ENCODE results near the gene ZDHHC12. TPM values are rescaled to one million over a fixed set of nuclear protein-coding genes. Genes with fewer than 3 reads are reported as not detected.

ZDHHC12 gene
- total RNA-seq, 1 experiment from 2014 or later: 57.6 TPM

DNA sequence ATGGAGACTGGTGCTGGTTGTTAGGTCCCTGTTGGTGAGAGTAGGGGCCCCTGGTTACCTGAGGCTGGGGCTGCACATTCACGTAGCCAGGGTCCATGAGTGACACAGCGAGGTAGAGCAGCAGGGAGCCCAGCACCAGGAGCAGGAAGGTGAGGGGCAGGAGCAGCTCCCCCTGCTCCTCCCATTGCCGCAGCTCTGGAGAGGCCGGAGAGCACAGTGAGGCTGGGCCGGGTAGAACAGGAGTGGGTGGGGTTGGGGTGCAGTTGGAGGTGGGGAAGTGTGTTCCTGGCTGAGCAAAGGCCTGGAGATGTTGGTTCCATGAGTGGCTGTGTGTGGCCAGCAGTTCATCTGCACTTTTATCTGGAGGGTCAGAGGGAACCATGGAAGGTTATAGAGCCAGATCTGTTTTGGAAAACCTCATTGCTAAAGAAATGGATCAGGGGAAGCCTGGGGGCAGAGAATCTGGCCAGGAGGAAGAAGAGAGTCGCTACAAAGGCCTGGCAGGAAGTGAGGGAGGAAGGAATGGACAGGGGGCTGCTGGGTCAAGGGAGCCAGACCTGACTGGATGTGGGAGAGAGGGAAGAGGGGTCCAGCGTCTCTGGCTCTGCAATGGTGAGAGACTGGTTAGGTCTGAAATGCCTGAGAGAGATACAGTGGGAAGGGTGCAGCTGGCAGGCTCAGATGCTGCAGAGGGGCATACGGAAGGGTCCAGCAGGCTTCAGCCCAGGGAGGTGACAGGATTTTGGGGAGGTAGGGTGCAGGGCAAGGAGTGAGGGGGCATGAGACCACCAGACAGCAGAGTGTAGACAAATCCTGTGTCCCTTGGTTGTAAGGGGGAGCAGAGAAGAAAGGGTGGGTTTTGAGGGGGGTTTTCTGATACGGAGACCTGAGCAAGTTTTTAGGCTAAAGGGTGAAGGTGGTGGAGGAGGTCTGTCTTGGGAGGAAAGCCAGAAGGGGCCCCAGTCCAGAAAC is 1.3 kb downstream of the ZDHHC12 start:
- no peaks in the 10 kb centered on the region for H3K27me3 ChIP-seq (ENCODE audit: insufficient read depth, low read length)
- TF ChIP-seq SIN3A (IDR thresholded peaks at IDR 0.05; ENCODE audit: low read depth) (no peak), EZH2phosphoT487 (IDR thresholded peaks at IDR 0.05; ENCODE audit: borderline replicate concordance) (no peak), ZNF274 (IDR thresholded peaks at IDR 0.05; ENCODE audit: low read depth, low read length) (no peak), CEBPB (IDR thresholded peaks at IDR 0.05; ENCODE audit: low read depth) (no peak), SRF (IDR thresholded peaks at IDR 0.05; ENCODE audit: low read depth) (no peak), FOSL1 (IDR thresholded peaks at IDR 0.05; ENCODE audit: low read depth) (no peak), CBX3 (IDR thresholded peaks at IDR 0.05; ENCODE audit: low read depth) (no peak), EZH2 (IDR thresholded peaks at IDR 0.05) (no peak), POLR2A (IDR thresholded peaks at IDR 0.05; ENCODE audit: borderline replicate concordance, extremely low read depth, insufficient read depth, insufficient read length) (no peak), SP1 (IDR thresholded peaks at IDR 0.05; ENCODE audit: low read depth) (no peak), ZFX (IDR thresholded peaks at IDR 0.05) (no peak), TCF7L2 (IDR thresholded peaks at IDR 0.05; ENCODE audit: borderline replicate concordance, extremely low read depth, insufficient read depth, insufficient read length) (no peak), ELF1 (IDR thresholded peaks at IDR 0.05; ENCODE audit: borderline replicate concordance, low read depth) (no peak), EGR1 (IDR thresholded peaks at IDR 0.05; ENCODE audit: low read depth) (no peak), JUND (IDR thresholded peaks at IDR 0.05) (no peak), YY1 (IDR thresholded peaks at IDR 0.05; ENCODE audit: extremely low read depth, insufficient replicate concordance, low read depth, low read length) (no peak)
- TF ChIP-seq, protein P1, sequence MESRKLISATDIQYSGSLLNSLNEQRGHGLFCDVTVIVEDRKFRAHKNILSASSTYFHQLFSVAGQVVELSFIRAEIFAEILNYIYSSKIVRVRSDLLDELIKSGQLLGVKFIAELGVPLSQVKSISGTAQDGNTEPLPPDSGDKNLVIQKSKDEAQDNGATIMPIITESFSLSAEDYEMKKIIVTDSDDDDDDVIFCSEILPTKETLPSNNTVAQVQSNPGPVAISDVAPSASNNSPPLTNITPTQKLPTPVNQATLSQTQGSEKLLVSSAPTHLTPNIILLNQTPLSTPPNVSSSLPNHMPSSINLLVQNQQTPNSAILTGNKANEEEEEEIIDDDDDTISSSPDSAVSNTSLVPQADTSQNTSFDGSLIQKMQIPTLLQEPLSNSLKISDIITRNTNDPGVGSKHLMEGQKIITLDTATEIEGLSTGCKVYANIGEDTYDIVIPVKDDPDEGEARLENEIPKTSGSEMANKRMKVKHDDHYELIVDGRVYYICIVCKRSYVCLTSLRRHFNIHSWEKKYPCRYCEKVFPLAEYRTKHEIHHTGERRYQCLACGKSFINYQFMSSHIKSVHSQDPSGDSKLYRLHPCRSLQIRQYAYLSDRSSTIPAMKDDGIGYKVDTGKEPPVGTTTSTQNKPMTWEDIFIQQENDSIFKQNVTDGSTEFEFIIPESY (IDR thresholded peaks at IDR 0.05; ENCODE audit: extremely low read depth, insufficient replicate concordance, low read length): no peak
- TF ChIP-seq, protein P2, sequence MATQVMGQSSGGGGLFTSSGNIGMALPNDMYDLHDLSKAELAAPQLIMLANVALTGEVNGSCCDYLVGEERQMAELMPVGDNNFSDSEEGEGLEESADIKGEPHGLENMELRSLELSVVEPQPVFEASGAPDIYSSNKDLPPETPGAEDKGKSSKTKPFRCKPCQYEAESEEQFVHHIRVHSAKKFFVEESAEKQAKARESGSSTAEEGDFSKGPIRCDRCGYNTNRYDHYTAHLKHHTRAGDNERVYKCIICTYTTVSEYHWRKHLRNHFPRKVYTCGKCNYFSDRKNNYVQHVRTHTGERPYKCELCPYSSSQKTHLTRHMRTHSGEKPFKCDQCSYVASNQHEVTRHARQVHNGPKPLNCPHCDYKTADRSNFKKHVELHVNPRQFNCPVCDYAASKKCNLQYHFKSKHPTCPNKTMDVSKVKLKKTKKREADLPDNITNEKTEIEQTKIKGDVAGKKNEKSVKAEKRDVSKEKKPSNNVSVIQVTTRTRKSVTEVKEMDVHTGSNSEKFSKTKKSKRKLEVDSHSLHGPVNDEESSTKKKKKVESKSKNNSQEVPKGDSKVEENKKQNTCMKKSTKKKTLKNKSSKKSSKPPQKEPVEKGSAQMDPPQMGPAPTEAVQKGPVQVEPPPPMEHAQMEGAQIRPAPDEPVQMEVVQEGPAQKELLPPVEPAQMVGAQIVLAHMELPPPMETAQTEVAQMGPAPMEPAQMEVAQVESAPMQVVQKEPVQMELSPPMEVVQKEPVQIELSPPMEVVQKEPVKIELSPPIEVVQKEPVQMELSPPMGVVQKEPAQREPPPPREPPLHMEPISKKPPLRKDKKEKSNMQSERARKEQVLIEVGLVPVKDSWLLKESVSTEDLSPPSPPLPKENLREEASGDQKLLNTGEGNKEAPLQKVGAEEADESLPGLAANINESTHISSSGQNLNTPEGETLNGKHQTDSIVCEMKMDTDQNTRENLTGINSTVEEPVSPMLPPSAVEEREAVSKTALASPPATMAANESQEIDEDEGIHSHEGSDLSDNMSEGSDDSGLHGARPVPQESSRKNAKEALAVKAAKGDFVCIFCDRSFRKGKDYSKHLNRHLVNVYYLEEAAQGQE (IDR thresholded peaks at IDR 0.05; ENCODE audit: low read depth): no peak
- no peaks in the 10 kb centered on the region for H3K9me2 ChIP-seq (ENCODE audit: insufficient read depth)
- intact Hi-C loops (cut with micrococcal nuclease): no loop called here
- H3K4me3 ChIP-seq (replicated peaks in 1 of 2; ENCODE audit: low read depth in 1 of 2, low read length in 2 of 2): peak overlapping the region; percentile 93 to 97
- DNase-seq (ENCODE audit: low read depth, low spot score) (no peak), ATAC-seq (no peak)
- H4K20me1 ChIP-seq (ENCODE audit: insufficient read depth): no peaks in the 10 kb centered on the region
- peaks cover 9% of the 10 kb centered on the region; the same call in 1 of the 2 replicates for H3K79me2 ChIP-seq (ENCODE audit: insufficient read depth, low read length)
- CTCF ChIA-PET: no interaction called here
- H3K9me3 ChIP-seq (ENCODE audit: control insufficient read depth in 1 of 2, insufficient read depth in 1 of 2, low read depth in 1 of 2, low read length in 2 of 2): no peaks in the 10 kb centered on the region
- peak overlapping the region; percentile 88 for H3K4me2 ChIP-seq (ENCODE audit: low read length)
- peaks cover 9 to 28% of the 10 kb centered on the region in 2 experiments for H3K4me1 ChIP-seq (ENCODE audit: control insufficient read depth in 1 of 2, insufficient read depth in 2 of 2, low read length in 2 of 2)
- H3K27ac ChIP-seq (ENCODE audit: low read depth, low read length): peak overlapping the region; percentile 62
- POLR2A ChIA-PET: no interaction called here
- no peak overlapping the region for H2AFZ ChIP-seq (ENCODE audit: low read depth, low read length, poor library complexity, severe bottlenecking)
- BruUV-seq (replicated peaks): no TSS peak
- H3K36me3 ChIP-seq (ENCODE audit: control insufficient read depth in 1 of 2, insufficient read depth in 2 of 2, low read length in 2 of 2): no peaks in the 10 kb centered on the region; a peak in 1 of 4 replicates
- RAD21 ChIA-PET (ENCODE audit: low non-redundant PET in 1 of 2, low total read pairs in 2 of 2, uncharacterized antibody in 2 of 2, unreplicated experiment in 2 of 2): no interaction called here
- peak overlapping the region; percentile 93 for H3K9ac ChIP-seq (ENCODE audit: low read length)

All from HCT116 (cell line).